ENCODE measurements around the gene RAB39B.

- TF ChIP-seq POLR2AphosphoS5 (IDR thresholded peaks at IDR 0.05) (no peak), CTCF (IDR thresholded peaks at IDR 0.05) (no peak), POLR2A (IDR thresholded peaks at IDR 0.05) (no peak), EP300 (IDR thresholded peaks at IDR 0.05) (no peak)
Measured at GRCh38 chrX:155242300-155242699, 22.0 kb downstream of the RAB39B start.

Measured in stomach (tissue), 4 donors.